CD4-positive, alpha-beta T cell treated with Interleukin-10 for 1 hour (primary cell): ENCODE measurements around the gene NOP53.
A peak's percentile ranks its signal among the peaks of the same experiment; 100 is the strongest.
"Not testable (repeated sequence)": the region's sequence is repeated elsewhere in the genome, so short reads cannot be mapped to it uniquely, and the experiment has no call there.

Experiments
- DNase-seq: peaks from one replicate; pipeline ENCODE4 v3.0.0-alpha.2; 2020

NOP53 gene

DNA sequence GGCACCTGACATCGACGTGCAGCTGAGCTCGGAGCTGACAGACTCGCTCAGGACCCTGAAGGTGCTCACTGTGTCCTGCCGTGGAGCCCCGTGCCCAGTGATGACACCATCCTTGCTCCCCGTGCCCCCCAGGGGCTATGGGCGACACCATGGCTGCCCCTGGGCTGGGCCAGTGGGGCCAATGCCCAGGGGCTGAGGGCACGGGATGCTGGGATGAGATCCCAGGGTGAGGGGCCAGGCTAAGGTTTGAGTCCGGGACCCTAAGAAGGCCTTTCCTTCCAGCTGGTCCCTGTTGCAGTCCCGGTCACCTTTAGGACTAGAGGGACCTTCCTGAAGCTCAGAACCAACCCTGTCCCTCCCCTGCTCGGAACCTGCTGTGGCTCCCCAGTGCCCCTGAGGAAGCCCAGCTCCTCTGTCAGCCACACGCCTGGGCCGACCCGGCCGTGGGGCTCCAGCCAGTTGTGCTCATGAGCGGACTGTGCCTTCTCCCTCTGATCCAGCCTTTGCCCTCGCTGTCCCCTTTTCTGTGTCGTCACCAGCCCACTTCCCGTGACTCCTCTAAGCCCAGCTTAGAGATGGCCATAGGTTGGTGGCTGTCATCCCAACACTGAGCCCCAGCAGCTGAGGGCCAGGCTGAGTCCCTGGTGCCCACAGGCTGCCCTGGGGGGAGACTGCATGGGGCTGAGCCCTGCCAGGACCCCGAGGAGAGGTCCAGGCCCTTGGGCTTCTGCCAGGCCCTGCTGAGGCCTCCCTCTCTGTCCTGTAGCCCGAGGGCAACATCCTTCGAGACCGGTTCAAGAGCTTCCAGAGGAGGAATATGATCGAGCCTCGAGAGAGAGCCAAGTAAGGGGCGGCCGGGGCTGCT is 10.6 kb downstream of the NOP53 start:
- DNase-seq: no peak

GRCh38 chr19:47756627-47756929 is 11.2 kb downstream of the NOP53 start:
- no peak for DNase-seq

GRCh38 chr19:47756953-47757608 is 11.7 kb downstream of the NOP53 start:
- no peak for DNase-seq

- DNase-seq: no peak
Measured at GRCh38 chr19:47757617-47758442, 12.5 kb downstream of the NOP53 start.

GRCh38 chr19:47758443-47758804 is 13.1 kb downstream of the NOP53 start:
- no peak for DNase-seq

DNA sequence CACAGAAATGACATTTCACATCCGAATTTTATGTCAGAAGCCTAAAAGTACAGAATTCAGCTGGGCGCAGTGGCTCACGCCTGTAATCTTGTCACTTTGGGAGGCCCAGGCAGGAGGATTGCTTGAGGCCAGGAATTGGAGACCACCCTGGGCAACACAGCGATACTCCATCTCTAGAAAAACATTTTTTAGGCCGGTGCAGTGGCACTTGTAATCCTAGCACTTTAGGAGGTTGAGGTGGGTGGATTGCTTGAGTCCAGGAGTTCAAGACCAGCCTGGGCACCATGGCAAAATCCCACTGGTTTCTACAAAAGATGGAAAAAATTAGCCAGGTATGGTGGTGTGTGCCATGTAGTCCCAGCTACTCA is 15.3 kb downstream of the NOP53 start:
- DNase-seq: no peak

DNA sequence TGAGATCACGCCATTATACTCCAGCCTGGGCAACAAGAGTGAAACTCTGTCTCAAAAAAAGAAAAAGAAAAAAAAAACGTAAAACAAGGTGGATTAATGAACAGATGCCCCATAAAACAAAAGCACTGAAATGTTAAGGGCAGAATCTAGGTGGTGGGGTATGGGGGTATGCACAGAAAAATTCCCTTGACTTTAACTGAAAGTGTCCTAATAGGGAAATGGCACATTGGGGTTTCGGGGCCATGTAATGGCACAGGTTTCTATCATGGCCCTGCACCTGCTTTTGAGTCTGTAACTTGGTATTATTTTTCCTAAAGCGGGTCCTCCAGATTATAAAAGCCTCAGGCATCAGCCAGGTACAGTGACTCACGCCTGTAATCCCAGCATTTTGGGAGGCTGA is 16.2 kb downstream of the NOP53 start:
- no peak for DNase-seq

DNA sequence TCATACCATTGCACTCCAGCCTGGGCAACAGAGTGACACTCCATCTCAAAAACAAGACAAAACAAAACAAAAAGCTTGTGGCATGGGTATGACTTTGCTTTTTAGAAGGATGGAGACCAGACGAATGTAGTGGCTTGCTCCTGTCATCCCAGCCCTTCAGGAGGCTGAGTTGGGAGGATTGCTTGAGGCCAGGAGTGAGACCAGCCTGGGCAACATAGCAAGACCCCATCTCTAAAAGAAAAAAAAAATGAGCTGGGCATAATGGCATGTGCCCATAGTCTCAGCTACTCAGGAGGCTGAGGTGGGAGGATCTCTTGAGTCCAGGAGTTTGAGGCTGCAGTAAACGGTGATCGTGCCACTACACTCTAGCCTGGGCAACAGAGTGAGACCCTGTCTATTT is 16.8 kb downstream of the NOP53 start:
- no peak for DNase-seq

GRCh38 chr19:47762615-47763308 is 17.4 kb downstream of the NOP53 start:
- no peak for DNase-seq

DNA sequence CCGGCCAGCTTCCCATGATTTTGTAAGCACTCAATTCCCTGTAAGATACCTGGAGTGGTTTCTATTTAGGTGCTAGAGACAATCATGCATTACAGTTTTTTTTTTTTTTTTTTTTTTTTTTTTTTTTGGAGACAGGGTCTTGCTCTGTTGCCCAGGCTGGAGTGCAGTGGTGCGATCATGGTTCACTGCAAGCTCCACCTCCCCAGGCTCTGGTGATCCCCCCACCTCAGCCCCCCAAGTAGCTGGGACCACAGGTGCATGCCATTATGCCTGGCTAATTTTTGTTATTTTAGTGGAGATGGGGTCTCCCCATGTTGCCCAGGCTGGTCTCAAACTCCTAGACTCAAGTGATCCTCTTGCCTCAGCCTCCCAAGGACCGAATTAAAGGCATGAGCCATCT is 19.4 kb downstream of the NOP53 start:
- not testable (repeated sequence) for DNase-seq

DNA sequence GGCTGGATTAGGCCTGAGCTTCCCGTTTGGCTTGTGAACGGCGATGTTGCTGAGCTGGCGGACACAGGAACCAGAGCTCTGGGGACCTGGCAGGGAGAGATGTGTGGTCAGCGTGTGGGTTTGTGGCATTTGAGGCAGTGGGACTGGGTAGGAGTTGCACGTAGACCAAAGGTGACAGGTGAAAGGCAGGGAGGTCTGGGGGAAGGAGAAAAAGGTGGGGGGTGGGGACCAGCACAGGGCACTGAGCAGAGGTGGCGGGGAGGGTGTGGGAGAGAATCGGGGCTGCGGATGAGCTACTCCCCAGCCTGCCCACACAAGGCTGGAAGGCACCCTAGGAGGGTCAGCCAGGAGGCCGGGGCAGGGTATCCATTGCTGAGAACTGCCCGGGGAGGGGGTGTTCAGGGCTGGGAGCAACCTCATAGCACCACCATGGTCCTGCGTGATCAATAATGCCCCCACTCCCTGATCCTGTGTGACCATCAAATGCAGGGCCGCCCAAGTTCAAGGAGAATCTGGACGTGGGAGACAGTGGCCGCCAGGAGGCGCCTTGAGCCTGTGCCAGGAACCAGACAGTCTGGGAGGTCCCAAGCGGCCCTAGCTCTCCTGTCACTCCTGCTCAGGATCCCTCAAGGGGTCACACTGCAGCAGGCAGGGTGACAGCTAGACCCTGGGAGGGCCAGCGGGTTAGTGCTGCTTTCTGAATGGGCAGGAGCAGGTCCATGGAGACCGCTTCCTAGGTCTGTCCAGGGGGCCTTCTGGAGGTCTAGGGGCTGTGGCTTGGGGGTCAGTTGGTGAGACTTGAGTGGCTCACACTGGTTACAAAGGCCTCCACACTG is 20.4 kb downstream of the NOP53 start:
- peak; percentile 48 for DNase-seq

DNA sequence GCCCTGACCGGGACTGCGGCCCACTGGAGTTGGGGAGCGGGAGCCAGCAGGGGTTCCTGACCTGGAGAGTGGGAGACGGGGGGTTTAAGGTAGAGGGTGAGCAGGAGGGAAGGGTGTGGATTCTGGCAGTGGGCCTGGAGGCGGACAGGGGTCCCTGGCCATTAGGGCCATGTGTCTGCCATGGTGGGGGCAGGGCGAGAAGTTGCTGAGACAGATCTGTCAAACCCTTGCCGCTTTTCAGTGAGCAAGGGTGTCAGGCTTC is 20.9 kb downstream of the NOP53 start:
- no peak for DNase-seq

GRCh38 chr19:47766670-47767069 is 21.3 kb downstream of the NOP53 start:
- DNase-seq: no peak

DNA sequence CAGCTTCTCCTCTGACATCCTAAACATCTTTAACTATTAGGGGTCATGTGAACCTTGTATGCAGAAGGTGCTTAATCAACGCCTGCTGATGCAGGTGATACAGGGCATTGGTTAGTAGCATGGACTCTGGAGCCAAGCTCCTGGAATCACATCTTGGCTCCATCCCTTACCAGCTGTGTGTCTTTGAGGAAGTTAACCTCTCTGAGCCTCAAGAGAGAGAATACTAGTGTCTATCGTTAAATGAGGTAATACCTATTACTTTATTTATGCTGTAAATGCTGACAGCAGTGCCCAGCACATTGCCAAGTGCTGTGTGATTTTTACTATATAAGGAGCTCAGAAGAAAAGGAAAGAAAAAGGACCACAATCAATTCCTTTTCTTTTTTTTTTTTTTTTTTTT is 22.0 kb downstream of the NOP53 start:
- no peak for DNase-seq

DNA sequence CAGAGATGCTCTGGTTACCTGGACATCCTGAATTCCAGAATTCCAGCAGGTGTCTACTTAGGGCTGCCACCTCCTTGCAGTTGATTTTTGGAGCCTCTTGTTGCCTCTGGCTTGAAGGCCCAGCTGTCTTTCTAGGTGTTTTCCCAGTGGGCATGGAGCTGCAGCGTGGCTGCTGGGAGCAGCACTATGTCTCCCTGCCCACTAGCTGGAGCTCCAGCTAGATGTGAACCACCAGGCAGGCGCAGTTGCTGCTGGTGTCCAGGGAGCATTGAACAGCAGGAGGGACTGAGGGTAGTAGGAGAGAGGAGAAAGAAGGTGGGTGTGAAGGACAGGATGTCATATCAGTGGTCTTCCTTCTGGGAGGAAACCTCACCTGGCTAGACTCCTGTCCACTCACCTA is 23.3 kb downstream of the NOP53 start:
- no peak for DNase-seq

- no peak for DNase-seq
Measured at GRCh38 chr19:47769534-47769933, 24.2 kb downstream of the NOP53 start.

DNA sequence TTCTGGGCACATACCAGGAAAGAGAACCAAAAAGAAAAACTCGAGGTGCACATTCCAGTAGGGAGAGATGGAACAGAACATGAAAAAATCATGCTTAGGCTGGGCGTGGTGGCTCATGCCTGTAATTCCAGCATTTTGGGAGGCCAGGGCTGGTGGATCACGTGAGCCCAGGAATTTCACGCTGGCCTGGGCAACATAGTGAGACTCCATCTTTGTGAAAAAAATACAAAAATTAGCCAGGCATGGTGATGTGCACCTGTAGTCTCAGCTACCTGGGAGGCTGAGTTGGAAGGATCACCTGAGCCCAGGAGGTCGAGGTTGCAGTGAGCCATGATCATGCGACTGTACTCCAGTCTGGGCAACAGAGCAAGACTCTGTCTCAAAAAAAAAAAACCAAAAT is 25.9 kb downstream of the NOP53 start:
- DNase-seq: not testable (repeated sequence)

DNA sequence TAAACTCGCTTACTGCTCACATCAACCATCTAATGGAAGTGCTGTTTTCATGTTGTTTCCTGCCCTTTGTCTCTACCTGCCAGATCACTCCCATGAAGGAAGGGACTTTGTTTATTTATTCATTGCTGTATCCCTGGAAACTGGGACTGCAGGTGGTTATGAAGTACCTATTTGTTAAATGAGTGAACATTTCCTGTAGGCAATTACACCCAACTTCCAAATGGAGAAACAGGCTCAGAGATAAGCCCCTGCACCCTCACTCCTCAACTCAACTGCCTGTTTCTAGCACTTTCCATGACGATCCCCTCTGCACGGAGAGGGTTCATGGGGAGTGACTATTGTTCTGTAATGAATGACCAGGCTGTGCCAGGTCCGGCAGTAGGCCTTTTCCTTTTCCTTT is 31.2 kb downstream of the NOP53 start:
- DNase-seq: no peak

- DNase-seq: not testable (repeated sequence)
Measured at GRCh38 chr19:47777245-47778048, 32.1 kb downstream of the NOP53 start.

- peak; percentile 85 for DNase-seq
Measured at GRCh38 chr19:47778049-47778953, 33.0 kb downstream of the NOP53 start, which contains the start of gene SELENOW. Gene SELENOW (plus strand): TSS chr19:47778703. CDS start chr19:47778786, 83 bp downstream.

GRCh38 chr19:47778954-47779351 is 33.6 kb downstream of the NOP53 start:
- DNase-seq: peak; percentile 15
